Measurements from ENCODE around the gene CYB5D1.

CYB5D1 gene

DNA sequence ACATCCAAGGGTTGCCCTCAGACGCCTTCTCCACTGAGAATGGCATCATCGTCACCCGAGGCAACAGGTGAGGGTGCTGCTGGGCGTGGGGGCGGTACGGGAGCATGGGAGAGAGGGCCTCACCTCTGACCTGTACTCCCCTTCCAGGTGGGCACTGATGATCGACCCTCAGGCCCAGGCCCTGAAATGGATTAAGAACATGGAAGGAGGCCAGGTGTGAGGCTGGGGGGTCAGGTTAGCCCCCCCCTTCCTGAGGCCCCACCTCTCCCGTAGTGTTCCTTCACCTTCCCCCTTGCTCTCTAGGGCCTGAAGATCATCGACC, 40.2 kb upstream of the CYB5D1 start:
- no peak for DNase-seq (ENCODE audit: low read depth)
- TF ChIP-seq, protein P1, sequence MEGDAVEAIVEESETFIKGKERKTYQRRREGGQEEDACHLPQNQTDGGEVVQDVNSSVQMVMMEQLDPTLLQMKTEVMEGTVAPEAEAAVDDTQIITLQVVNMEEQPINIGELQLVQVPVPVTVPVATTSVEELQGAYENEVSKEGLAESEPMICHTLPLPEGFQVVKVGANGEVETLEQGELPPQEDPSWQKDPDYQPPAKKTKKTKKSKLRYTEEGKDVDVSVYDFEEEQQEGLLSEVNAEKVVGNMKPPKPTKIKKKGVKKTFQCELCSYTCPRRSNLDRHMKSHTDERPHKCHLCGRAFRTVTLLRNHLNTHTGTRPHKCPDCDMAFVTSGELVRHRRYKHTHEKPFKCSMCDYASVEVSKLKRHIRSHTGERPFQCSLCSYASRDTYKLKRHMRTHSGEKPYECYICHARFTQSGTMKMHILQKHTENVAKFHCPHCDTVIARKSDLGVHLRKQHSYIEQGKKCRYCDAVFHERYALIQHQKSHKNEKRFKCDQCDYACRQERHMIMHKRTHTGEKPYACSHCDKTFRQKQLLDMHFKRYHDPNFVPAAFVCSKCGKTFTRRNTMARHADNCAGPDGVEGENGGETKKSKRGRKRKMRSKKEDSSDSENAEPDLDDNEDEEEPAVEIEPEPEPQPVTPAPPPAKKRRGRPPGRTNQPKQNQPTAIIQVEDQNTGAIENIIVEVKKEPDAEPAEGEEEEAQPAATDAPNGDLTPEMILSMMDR (IDR thresholded peaks at IDR 0.05; ENCODE audit: low read depth, low read length, missing control alignments) = no peak
- H3K4me3 ChIP-seq (ENCODE audit: low read depth, low read length) = no peak overlapping the region

DNA sequence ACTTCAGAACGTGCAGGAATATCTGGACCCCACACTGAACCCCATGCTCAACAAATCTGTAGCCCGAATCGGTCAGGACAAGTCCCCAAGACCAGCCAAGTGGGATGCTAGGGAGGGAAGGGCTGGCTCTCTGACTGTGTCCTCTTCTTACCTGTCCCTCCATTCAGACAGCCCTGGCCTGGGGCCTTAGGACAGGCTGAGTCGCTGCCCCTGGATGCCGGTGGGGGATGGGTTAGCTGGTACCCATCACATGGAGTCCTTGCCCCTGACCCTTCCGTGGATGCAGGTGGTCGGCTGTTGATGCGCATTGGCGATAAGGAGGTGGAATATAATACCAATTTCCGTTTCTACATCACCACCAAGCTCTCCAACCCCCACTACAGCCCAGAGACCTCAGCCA, 39.8 kb upstream of the CYB5D1 start:
- no peak overlapping the region for H3K4me3 ChIP-seq (ENCODE audit: low read depth, low read length)
- no peak for DNase-seq (ENCODE audit: low read depth)
- TF ChIP-seq, protein P1 (IDR thresholded peaks at IDR 0.05; ENCODE audit: low read depth, low read length, missing control alignments) = no peak

DNA sequence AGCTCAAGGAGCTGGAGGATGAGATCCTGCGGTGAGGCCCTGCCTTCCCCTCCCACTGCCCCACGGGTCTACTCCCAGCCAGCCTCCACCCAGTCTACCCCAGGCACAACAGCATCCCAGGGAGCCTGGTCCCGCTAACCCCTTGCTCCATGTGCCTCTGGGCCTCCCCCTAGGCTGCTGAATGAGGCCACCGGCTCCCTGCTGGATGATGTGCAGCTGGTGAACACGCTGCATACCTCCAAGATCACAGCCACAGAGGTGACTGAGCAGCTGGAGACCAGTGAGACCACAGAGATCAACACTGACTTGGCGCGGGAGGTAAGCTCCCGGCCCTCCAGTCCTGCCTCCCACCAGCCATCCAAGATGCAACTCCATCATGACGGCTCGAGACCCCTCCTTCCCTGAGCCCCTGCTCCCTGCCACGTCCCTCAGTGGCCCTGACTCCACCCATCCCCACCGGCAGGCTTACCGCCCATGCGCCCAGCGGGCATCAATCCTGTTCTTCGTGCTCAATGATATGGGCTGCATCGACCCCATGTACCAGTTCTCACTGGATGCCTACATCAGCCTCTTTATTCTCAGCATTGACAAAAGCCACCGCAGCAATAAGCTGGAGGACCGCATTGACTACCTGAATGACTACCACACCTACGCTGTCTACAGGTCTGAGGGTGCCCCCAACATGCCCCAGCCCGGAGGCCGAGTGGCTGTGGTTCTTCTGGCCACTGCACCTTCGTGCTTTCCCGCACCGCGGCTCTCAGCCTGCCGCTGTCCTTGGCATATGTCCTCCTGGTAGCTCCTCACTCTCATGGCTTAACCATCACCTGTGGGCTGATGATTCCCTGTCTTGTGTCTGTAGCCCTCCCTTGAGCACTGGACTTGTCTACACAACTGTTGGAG, 38.8 kb upstream of the CYB5D1 start:
- TF ChIP-seq, protein P1 (IDR thresholded peaks at IDR 0.05; ENCODE audit: low read depth, low read length, missing control alignments) = no peak
- no peak for DNase-seq (ENCODE audit: low read depth)
- no peak overlapping the region for H3K4me3 ChIP-seq (ENCODE audit: low read depth, low read length)

DNA sequence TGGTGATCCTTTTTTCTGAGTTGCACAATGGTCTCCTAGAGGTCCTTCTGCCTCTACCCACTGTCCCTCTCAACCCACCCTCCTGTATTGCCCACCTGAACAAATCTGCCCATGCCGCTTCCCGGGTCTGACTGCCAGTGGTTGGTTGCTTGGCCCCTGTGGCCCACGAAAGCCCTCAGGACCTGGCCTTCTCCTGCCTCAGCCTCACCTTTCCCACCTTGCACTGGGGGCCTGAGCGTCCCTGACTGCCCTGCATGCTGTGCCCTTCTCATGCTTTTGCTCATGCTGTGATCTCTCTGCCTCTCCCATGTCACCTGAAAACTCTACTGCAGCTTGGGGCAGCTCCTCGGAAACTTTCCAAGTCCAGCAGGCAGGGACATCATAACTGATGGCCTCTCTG, 37.6 kb upstream of the CYB5D1 start:
- no peak overlapping the region for H3K4me3 ChIP-seq (ENCODE audit: low read depth, low read length)
- TF ChIP-seq, protein P1 (IDR thresholded peaks at IDR 0.05; ENCODE audit: low read depth, low read length, missing control alignments) = no peak
- no peak for DNase-seq (ENCODE audit: low read depth)

DNA sequence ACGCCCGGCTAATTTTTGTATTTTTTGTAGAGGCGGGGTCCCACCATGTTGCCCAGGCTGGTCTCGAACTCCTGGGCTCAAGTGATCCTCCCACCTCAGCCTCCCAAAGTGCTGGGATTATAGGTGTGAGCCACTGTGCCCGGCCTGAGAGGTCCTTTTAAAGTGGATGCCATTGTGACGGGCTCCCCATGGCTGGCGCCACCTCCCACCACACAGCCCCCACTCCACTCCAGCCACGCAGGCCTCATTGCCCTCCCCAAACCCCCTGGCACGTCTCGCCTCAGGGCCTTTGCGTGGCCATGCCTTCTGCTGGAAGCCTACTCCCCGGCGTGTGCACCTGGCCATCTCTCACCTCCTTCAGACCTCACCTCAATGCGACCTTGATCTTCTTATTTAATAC, 35.7 kb upstream of the CYB5D1 start:
- TF ChIP-seq, protein P1 (IDR thresholded peaks at IDR 0.05; ENCODE audit: low read depth, low read length, missing control alignments) = no peak
- DNase-seq (ENCODE audit: low read depth) = no peak
- no peak overlapping the region for H3K4me3 ChIP-seq (ENCODE audit: low read depth, low read length)

DNA sequence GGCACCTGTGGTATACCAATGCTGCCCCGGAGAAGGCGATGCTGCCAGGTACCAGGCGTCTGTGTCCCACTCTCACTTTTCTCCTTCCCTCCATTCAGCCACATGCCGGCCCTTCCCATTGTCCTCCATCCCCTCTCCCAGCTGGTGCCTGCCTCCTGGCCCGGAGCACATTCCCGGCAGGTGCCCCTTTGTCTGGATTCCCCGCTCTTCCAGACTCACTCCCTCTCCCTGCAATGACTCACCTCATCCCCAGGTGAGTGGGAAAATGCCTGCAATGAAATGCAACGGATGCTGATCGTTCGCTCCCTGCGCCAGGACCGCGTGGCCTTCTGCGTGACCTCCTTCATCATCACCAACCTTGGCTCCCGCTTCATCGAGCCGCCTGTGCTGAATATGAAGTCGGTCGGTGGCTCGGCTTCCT, 34.2 kb upstream of the CYB5D1 start:
- DNase-seq (ENCODE audit: low read depth) = no peak
- no peak overlapping the region for H3K4me3 ChIP-seq (ENCODE audit: low read depth, low read length)
- TF ChIP-seq, protein P1 (IDR thresholded peaks at IDR 0.05; ENCODE audit: low read depth, low read length, missing control alignments) = no peak

Measured in GM12864 (cell line).